Left renal pelvis (tissue), 4 donors: Measurements from ENCODE around the gene AEBP2. TPM values are rescaled to one million over a fixed set of nuclear protein-coding genes. Genes with fewer than 3 reads are reported as not detected.
"Not testable (repeated sequence)": the region's sequence is repeated elsewhere in the genome, so short reads cannot be mapped to it uniquely, and the experiment has no call there.

ENCODE experiments used
- DNase-seq, 4 donors: peaks; one replicate each; pipeline ENCODE4 v3.0.0-alpha.2; 2013; ENCODE audit warnings: low read depth in 4 of 4, low spot score in 3 of 4
- polyA plus RNA-seq, 4 donors: library from polyadenylated mRNA; unstranded; fragments of 120-200 nt; gene quantifications; one replicate each; pipeline ENCODE4 v1.2.1, GENCODE V29; 2013; ENCODE audit not compliant: insufficient read length in 4 of 4

AEBP2 gene
- polyA plus RNA-seq, 4 donors: 47.8 to 70.4 (median 60.8) TPM

DNA sequence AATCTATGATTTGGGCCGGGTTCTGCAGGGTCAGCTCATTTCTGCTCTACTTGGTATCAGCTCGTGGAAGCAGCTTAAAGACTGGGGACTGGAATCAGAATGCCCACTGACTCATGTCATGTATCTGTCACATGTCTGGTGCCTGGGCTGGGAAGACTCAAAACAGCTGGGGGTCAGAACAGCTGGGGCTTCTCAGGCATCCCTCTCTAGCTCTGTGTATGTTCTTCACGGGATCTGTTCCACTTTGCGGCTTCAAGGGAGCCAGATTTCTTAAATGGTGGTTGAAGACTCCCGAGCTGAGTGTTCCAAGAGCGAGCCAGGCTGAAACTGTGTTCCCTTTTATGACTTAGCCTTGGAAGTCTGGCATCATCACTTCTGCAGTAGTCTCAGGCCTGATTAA is 11.9 kb downstream of the AEBP2 start:
- no peak for DNase-seq

DNA sequence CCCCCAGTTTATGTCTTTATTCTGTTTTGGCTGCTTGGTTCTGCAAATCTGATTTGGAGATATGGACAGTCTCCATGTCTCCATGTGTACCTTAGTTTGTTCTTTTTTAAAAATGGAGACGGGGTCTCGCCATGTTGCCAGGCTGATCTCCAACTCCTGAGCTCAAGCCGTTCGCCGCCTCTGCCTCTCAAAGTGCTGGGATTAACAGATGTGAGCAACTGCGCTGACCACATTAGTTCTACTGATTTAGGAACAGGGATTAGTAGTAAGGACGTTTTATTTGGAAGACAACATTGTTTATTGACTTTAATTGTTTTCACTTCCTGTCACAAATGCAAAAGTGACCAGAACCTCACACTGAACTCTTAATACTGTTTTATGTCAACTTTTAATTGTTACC is 14.7 kb downstream of the AEBP2 start:
- no peak for DNase-seq

DNA sequence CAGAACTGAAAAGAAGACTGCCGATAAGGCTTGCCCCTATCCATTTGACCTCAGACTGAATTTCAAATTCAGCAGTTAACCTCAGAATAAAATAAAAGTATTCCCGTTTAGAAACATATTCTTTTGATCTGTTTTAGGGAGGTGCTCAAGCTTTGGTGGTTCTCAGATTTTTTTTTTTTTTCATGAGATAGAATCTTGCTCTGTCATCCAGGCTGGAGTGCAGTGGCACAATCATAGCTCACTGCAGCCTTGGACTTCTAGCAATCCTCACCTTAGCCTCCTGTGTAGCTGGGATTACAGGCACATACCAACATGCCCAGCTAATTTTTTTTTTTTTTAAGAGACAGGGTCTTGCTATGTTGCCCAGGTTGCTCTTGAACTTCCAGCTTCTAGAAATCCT is 15.5 kb downstream of the AEBP2 start:
- no peak for DNase-seq

DNA sequence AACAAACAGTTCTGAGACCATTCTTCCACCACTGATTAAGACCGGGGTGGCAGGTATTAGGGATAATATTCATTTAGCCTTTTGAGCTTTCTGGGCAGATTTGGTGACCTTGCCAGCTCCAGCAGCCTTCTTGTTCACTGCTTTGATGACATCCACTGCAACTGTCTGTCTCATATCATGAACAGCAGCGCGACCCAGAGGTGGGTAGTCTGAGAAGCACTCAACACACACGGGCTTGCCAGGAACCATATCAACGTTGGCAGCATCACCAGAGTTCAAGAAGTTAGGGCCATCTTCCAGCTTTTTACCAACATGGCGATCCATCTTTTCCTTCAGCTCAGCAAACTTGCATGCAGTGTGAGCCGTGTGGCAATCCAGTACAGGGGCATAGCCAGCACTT is 16.9 kb downstream of the AEBP2 start:
- no peak for DNase-seq

DNA sequence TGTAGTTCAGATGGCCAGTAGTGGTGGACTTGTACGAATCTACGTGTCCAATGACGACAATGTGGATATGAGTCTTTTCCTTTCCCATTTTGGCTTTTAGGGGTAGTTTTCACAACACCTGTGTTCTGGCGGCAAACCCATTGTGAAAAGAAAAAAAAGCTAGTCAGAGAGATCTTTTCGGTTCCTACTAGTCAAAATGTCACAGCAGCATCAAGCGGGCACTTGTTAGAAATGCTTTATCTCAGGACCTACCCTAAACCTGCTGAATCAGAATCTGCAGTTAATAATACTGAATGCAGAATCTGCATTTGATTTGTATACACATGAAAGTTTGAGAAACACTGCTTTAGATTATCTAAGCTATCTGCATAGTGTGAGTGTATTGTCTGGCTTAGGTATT is 18.3 kb downstream of the AEBP2 start:
- DNase-seq: no peak

DNA sequence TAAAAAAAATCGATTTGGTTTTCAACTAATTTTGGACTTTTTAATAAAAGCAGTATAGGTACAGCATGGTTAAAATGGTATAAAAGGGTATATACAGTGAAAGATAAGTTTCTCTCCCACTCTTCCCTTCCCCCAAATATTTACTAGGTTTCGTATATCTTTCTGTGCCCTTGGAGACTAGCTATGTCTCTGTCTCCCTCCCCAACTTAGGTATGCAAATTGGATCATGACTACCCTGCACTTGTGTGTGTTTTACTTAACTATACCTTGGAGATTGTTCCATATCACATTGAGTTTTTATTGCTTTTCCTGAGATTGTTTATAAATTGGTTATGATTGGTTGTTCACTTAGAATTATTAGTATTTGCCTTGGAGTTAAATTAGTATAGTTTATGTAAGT is 19.4 kb downstream of the AEBP2 start:
- DNase-seq: no peak

DNA sequence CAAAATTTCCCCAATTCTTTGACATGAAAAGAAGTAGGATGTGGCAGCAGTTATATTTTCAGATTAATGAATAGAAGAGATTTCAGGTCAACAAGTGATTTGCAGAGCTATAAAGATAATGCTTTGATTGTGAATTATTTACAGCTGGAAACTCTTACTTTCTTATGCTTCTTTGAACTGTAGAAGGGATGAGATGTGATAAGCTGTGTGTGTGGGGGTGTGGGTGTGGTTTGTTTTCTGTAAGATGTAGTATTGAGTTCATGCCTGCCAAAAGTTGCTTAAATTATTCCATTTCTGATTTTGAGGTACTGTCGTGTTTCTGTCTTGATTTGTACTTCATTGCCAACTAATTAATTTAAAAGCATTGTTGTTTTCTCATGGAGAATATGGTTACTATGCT is 22.7 kb downstream of the AEBP2 start:
- DNase-seq: peak in 3 of 4 donors; percentile 18 to 27 (median 20)

DNA sequence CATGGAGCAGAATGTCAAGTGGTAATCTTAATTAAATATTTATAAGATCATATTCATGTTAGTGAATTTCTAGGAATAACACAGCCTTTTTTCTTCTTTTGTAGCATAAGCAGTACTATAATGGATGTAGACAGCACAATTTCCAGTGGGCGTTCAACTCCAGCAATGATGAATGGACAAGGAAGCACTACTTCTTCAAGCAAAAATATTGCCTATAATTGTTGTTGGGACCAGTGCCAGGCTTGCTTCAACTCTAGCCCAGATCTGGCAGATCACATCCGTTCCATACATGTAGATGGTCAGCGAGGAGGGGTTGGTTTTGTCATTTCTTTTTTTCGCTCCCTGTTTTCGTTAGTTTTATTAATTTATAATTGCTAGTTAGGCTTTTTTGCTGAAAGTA is 23.1 kb downstream of the AEBP2 start:
- peak; percentile 20 to 33 (median 24) for DNase-seq

DNA sequence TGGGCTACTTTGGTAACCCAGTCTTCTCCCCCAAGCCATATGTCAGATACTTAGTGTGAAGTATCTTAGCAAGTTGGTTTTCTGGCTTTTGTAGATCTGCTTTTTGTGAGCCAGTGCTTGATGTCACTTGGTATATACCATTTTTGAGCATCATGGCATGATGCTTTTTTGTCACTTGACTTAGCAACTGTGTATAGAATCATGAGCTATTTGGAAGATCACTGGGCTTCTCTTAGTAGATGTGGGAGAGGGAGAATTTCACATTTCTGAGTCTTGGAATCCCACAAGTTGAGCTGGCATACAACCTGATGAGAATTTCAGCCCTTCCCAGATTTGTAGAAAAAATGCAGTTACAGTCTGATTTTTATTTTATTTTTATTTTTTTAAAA is 24.9 kb downstream of the AEBP2 start:
- no peak for DNase-seq

DNA sequence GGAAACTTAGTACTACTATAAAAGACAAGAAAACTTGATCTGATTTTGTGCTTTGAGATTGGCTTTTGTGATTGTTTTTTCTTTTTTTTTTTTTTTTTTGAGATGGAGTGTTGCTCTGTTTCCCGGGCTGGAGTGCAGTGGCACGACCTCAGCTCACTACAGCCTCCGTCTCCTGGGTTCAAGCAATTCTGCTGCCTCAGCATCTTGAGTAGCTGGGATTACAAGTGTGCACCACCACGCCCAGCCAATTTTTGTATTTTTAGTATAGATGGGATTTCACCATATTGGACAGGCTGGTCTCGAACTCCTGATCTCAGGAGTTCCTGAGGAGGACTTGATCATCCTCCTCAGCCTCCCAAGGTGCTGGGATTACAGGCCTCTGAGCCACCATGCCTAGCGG is 26.4 kb downstream of the AEBP2 start:
- no peak for DNase-seq

DNA sequence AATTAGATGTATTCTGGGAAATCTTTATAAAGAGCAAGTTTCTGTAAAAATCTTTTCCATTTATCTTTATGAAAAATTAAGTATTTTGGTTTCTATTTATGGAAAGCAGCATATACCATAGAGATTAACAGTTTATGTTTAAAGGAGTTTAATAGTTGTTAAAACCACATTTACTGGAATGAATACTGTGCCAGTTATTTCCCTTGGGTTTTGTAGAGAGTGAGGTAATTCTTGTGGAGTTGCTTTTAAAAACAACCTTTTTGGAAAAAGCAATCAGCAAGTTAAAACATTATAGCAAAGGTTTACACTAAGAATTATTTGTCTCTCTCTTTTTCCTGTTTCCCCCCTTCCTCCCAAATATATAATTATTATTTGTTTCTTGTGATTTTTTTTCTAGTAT is 34.9 kb downstream of the AEBP2 start:
- DNase-seq: no peak

DNA sequence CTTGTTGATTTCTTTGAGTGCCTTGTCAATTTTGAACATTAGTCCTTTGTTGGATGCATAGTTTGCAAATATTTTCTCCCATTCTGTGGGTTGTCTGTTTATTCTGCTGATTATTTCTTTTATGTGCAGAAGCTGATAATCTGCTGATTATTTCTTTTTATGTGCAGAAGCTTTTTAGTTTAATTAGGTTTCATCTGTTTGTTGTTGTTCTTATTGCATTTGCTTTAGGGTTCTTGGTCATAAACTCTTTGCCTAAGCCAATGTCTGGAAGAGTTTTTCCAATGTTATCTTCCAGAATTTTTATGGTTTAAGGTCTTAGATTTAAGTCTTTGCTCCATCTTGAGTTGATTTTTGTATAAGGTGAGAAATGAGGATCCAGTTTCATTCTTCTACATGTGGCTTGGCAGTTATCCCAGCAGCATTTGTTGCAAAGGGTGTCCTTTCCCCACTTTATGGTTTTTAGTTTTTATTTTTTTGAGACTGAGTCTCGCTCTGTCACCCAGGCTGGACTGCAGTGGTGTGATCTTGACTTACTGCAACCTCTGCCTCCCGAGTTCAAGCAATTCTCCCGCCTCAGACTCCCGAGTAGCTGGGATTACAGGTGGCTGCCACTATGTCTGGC is 36.7 kb downstream of the AEBP2 start:
- not testable (repeated sequence) for DNase-seq

DNA sequence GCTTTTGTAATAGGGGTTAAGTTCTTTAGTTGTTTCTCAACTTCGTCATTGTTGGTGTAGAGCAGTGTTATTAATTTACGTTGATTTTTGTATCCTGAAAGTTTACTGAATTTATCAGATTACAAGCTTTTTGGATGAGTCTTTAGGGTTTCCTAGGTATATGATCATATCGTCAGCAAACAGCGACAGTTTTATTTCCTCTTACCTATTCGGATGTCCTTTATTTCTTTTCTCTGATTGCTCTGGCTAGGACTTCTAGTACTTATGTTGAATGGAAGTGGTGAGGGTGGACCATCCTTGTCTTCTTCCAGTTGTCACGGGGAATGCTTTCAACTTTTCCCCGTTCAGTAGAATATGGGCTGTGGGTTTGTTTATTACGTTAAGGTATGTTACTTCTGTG is 37.8 kb downstream of the AEBP2 start:
- DNase-seq: no peak

DNA sequence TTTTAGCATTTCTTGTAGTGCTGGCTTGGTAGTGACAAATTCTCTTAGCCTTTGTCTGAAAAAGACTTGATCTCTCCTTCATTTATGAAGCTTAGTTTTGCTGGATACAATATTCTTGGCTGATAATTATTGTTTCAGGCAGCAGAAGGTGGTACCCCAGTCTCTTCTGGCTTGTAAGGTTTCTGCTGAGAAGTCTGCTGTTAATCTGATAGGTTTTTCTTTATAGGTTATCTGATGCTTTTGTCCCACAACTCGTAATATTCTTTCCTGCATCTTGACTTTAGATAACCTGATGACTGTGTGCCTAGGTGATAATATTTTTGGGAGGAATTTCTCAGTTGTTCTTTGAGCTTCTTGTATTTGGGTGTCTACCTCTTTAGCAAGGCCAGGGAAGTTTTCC is 41.2 kb downstream of the AEBP2 start:
- DNase-seq: no peak

DNA sequence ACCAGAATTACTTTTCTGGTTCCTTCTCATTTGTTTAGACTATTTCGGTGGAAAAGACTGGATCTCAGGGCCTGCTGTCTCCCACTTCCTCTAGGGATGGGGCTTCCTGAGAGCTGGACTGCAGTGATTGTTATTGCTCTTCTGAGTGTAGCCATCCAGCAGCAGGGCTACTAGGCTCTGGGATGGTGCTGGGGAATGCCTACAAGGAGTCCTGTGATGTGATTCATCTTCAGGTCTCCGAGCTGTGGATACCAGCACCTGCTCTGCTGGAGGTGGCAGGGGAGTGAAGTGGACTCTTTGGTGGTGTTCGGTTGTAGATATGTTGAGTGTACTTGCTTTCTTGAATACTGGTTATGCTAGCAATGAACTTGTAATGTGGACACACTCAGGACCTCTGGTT is 42.7 kb downstream of the AEBP2 start:
- no peak for DNase-seq

DNA sequence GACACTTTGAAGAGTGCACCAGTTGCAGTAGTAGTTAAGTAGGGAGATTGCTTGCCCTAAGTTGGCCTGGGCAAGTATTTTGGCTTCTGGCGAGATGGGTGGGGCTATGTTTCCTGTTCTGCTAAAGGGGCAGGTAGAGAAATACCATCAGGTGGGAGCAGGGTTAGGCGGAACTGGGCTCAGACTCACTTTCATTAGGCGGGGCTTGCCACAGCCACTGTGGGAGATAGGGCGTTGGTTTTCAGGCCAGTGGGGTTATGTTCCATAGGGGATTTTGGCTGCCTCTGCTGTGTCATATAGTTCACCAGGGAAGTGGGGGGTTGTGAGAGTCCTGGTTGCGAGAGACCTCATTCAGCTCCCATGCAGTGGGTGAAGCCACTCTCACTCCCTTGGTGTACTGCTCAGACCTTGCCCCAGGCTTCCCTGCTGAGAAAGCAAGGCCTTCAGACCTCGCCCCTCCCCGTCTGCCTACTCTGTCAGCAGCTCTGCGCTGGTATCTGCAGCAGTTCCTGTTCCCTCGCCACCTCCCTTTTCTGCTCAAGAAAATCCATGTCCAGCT is 43.3 kb downstream of the AEBP2 start:
- no peak for DNase-seq

DNA sequence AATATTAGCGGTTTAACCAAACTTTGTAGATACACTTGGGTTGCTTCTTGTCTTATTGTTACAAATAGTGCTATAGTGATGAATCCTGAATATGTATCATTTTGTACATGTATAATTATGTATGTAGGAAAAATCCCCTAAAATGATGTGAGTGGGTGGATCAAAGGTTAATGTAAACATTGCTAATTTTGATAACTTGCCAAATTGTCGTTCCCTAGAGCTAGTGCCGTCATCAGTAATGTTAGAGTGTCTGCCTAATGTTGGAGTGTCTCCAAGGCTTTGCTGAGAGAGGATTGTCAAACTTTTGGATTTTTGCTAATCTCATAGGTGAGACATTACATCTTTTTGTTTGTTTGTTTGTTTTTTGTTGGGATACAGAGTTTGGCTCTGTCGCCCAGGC is 44.4 kb downstream of the AEBP2 start:
- no peak for DNase-seq

DNA sequence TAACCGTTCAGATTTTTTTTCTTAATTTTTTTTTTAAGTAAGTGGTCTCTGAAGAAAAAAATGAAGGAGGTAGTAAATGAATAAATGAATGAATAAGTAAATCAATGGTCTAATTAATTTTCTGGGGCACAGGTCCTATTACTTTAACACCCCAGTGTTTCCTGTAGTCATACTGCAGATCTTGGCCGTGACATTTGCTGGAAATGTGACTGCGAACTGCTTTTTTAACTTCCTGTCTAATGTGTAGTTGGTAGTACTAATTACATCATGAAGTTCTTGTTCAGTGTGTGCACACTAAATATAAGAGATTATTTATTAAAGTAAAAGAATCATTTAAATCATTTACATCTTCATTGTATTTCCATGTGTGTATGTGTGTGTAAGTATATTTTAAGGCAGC is 45.4 kb downstream of the AEBP2 start:
- no peak for DNase-seq

DNA sequence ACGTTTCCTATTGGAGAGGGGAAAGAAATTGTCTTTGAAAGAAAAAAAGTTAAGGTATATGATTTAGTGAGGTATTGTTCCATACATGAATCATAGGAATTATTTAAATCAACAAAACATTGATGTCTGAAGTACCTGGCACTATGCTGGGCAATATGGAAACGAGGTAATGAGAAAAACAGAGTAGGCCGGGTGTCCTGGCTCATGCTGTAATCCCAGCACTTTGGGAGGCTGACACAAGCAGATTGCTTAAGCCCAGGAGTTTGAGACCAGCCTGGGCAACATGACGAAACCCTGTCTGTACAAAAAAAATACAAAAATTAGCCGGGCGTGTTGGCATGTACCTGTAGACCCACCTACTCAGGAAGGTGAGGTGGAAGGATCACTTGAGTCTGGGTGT is 45.9 kb downstream of the AEBP2 start:
- DNase-seq: no peak

DNA sequence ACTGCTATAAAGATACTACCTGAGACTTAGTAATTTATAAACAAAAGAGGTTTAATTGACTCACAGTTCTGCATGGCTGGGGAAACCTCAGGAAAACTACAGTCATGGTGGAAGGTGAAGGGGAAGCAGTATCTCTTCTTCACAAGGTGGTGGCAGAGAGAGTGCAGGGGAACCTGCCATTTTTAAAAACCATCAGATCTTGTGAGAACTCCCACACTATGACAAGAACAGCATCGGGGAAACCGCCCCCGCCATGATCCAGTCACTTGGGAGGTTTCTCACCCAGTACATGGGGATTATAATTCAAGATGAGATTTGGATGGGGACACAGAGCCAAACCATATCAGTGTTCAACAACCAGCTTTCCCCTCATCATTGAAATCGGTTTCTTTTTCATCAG is 49.9 kb downstream of the AEBP2 start:
- no peak for DNase-seq

DNA sequence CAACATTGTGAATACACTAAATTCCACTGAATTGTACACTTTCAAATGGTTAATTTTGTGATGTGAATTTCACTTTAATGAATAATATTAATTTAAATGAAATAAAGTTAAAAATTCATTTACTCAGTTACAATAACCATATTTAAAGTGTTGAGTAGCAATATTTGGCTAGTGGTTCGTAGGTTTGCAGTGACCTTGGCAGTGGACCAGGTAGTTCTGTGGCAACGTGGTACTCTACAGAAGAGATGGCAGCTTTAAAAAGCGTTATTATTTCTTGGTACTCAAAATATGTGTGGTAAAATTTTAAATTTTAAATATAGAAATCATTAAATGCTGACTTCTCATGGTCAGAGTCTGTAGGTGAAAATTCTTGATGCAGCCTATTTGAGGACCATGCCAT is 51.6 kb downstream of the AEBP2 start:
- no peak for DNase-seq

DNA sequence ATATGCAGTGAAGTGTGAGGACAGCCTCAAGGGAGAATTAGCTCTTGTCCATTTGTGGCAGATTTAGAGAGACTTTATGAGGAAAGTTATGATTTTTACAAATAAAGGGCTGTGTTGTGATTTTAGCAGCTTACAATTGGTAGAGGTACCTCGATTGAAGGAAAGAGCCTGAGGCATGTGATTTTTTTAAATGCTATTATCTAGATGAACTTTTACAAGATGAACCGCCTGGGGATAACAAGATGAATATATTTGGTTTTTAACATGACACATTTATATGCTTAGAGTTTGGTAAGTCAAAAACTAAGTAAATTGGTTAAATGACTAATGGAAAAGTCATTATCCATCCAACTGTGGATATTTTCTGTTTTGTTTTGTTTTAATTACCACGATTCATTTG is 52.6 kb downstream of the AEBP2 start:
- DNase-seq: no peak

DNA sequence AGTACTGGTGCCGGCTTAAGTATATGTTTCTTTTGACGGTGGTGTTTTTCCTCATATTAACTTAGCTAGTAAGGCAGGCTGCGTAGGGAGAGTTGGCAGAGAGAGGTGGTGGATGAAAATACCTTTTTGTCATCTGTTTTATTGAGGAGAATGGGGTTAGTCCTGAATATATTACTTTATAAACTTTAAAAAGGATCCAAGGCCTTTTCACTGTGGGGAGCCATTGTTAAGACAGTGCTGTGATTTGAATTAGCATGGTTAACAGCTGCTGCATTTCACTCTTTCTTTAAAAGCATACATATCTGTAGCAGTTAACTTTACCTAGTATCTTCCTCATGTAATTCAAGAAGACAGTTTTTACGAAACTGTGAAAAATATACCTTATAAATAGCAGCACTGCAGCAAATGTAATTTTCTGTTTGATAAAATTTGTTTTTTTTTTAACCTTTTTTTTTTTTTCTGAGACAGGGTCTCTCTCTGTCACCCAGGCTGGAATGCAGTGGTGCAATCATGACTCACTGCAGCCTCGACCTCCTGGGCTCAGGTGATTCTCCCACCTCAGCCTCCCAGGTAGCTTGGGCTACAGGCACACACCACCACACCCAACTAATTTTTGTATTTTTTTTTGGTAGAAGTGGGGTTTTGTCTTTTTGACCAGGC is 57.1 kb downstream of the AEBP2 start:
- no peak for DNase-seq
